Measurements from ENCODE around the gene GIGYF2.

GIGYF2 gene

DNA sequence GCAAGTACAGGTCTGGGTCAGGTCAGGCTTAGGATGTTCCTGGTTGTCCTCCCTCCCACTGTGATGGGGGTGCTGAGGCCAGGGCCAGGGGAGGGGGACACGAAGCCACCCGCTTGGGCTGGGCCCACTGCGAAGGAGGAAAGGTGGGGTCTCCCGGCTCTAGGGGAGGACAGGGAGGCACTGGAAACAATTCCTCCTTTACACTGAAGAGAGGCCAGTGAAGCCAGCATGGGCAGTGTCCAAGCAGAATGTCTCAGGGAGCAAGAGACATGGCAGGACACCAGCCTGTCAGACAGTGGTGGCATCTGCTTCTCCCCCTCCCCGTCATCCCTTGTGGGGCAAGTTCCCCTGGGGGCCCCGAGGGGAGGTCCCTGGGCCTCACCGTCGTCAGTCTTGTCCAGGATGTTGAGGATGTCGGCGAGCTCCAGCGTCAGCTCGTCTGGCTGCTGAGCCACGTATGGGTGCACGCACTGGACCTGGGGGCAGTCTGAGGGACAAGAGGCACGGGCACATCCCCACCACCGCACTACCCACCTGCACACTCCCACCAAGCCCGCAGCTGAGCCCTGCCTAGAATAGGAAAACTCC, 183.7 kb downstream of the GIGYF2 start:
- DNase-seq (ENCODE audit: low read depth), result no peak

DNA sequence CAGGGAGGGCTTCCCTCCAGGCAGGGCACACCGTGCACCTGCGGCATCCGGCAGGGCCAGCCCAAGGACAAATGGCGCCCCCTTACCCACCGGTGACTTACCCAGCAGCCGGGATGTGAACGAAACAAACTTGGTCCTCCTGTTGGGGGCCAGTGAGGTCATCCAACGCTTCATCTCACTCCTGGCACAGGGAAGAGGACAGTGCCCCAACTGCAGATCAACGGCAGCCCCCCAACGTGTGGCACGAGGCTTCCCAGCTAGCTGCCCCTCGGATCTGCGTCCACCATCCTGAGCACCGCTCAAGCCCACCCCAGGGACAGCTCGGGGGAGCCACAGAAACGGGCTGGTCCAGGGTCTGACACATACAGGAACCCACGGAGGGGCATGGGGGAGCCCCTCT, 185.0 kb downstream of the GIGYF2 start:
- DNase-seq (ENCODE audit: low read depth), result no peak

DNA sequence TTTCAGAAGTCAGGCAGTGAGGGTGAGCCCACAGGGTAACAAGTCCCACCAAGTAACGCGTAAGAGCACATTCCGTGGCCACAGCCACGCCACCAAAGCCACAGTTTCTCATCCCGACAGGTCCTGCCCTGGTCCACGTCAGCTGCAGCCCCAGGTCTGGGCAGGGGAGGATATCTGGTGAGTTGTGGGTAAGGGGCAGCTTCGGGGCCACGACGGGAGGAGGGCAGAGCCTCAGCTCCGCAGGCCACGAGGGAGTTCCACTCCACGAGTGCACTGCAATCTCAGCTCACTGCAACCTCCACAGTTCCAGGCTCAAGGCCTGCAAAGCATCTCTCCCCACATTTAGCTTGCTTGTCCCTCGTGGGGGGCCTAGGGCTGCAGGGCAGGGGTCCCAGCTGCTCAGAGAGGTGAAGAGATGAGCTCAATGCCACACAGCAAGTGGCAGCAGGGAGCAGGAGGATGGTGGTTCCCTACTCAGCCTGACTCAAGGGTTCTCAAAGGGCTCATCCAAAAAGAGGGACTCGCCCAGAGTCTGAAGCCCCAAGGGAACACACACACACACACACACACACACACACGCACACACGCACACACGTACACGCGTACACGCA, 185.5 kb downstream of the GIGYF2 start:
- no peak for DNase-seq (ENCODE audit: low read depth)

DNA sequence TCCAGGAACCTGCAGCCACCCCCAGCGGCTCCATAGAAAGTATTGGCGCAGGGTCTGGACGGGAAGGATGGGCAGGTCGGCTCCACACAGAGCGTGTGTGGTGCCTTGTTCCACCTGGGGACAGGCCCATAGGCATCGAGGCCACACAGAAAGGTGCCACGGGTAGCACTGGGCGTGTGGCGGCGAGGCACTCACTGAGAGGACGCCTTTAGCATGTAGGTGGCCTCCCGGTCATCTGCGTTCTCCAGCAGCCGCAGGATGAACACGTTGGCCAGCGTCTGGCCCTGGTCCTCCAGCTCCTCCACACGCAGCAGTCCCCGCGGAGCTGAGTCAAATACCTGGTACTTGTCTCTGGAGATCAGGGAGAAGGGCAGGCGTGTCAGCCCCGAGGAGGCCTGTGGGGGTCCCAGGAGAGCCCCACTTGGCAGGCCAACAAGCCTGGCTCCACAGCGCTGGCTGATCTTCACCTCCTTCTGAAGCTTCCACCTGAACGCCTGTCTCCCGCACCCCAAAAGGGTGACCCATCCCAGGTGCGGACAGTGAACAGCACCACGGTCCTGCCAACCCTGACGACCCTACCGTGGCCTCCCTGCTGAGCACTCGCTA, 186.1 kb downstream of the GIGYF2 start:
- DNase-seq (ENCODE audit: low read depth), result no peak

DNA sequence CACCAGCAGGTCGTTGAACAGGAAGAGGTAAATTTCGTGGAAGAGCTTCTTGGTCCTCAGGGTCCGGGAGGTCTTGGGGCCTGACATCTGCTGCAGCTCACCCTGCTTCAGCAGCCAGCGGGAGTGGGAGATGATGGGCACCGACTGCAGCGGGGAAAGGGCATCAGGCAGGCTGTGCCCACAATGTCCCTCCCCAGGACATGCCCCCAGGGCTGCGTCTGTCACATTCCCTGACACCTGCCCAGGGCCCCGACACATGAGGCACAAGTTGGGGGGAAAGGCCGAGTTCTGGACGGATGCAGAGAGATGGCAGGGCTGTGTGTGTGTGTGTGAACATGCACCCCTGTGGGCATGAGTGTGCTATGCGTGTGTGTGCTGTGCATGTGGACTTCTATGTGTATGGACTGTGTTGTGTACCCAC, 186.9 kb downstream of the GIGYF2 start:
- no peak for DNase-seq (ENCODE audit: low read depth)

DNA sequence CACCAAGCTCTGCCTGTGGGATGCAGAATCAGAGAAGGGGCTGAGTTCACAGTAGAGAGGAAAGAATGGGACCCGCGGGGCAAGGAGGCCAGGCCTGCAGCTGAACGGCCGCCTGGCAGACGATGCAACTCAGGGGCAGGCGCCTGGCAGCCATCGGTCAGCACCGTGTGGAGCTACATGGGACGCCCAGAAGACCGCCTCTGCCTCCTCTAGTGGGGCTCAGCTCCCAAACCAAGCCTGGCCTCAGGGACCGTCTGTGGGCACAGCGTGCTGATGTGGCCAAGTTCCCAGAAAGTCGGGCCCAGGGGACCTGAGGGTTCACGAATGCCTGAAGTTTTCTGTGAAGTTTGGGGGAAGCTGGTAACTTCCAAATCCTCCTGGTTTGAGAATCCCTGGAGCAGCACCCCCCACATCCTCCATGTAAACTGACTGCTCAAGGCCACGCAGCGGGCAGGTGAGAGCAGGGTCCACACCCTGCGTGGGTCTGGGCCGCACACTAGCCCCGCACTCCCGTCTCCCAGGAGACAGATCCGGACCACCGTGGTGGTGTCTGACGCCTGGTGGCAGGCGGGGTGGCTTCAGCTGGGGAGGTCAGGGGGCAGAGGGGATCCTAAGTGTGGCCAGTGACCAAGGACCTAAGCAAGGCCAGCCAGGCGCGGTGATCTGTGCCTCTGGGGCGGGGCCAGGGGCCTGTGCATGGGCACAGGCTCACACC, 187.6 kb downstream of the GIGYF2 start:
- DNase-seq (ENCODE audit: low read depth), result no peak

DNA sequence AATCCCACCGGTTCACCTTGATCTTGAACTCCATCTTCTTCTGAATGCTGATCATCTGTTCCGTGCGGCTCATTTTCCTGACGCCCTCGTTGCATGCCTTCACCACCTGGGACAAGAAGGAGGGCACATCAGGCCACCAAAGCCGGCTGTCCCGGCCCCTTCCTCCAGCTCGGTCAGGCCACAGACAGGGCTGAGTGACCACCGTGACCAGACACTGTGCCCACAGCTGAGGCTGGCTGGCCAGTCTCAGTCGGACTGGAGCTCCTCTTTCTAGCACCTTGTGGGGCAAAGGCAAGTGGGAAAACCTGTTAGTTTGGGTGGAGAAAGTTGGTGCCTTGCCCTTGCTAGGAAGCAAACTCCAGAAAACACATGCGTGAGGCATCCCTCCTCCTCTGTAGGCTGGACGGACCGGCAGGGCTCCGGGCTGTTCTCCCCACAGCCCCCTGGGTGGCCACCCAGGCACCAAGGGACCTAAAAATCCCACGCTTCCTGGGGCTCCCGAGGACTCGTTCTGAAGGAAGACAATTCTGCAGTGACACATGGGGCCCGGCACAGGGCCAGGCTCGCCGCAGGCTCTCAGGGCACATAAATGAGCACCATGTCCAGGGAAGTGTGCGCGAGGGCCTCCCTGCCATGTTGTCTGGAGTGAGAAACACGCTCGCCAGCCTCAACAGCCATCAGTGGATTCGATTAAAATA, 188.3 kb downstream of the GIGYF2 start:
- DNase-seq (ENCODE audit: low read depth), result no peak

DNA sequence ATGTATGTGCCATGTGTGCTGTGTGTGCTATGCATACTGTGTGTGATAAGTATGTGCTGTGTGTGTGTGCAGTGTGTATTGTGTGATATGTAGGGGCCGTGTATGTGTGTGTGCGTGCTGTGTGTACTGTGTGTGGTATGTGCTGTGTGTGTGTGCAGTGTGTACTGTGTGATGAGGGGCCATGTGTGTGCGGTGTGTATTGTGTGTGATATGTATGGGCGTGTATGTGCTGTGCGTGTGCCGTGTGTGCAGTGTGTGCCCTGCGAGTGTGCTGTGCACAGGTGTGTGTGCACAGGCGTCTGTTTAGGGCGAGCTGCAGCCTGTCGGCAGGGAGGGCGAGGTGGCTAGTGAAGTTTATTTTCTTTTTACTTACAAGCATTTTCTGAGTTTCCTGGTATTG, 189.0 kb downstream of the GIGYF2 start:
- DNase-seq (ENCODE audit: low read depth), result no peak

DNA sequence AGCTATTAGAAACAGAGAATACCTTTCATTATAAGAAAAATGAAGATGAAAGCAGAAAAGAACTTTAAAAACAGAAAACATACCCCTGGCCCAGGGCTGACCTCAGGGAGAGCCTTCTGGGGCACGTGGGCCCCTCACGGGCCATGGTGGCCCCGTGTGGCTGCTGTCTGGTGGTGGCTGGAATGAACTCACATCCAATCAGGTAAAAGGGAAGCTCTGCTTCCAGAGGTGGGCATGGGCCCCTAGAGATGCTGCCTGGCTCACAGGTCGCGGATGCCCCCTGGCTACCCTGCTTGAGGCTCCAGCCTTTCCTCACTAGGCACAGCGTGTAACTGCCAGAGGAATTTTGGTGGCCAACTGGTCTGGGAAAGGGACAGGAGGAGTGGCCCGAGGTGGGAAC, 189.5 kb downstream of the GIGYF2 start:
- DNase-seq (ENCODE audit: low read depth), result no peak

DNA sequence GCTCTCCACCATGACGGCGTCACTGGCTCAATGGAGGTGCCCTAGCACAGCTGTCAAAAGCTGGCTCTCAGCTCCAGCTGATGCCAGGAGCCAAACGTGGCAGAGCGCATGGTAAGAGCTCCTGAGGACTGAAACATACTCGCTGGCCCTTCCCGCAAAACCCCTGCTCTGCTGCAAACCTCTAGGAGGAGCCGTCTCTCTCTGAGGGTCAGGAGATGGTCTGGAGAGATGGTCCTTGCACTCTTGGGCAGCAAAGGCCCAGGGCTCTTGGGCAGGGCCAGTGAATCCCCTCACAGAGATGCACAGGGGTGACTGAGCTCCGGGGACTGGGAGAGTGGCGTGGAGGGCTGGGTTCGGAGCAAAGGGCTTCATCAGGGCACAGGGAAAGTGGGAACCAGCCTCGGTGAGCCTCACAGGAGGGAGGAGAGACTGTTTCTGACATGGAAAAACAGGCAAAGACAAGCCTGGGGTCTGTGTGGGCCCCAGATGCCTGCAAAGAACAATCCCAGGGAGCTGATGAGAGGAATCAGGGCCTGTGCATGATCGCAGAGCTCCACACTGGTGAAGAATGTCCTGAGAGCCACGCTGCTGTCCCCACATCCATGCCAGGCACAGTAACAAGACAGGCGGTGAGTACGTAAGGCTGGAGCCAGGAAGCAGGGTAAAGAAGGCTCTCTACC, 190.2 kb downstream of the GIGYF2 start:
- DNase-seq (ENCODE audit: low read depth), result no peak

DNA sequence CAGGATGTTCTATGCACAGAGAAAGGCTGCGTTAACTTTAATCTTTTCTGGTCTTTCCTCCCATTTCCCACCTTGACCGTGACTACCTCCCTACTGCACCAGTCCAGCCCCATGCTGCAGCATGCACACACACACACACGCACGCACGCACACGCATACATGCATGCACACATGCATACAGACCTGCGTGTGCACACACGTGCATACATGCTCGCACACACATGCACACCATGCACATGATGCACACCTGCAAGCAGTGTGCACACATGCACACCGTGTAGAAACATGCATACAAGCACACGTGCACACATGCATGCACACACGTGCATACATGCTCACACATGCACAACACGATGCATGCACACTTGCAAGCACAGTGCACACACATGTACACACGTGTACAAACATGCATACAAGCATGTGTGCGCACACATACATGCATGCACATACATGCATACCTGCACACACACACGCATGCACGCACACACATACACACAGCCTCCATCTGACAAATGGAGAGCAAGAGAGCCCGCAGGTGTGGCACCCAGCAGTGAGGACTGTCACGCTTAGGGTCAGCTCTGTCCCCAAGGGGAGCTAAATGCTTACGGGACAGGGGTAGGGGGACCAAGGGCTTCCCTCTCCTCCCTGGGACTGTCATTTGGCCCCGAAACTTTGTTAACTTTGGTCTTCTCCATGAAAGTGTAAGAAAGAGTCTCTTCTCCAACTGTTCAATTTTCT, 191.1 kb downstream of the GIGYF2 start:
- no peak for DNase-seq (ENCODE audit: low read depth)

DNA sequence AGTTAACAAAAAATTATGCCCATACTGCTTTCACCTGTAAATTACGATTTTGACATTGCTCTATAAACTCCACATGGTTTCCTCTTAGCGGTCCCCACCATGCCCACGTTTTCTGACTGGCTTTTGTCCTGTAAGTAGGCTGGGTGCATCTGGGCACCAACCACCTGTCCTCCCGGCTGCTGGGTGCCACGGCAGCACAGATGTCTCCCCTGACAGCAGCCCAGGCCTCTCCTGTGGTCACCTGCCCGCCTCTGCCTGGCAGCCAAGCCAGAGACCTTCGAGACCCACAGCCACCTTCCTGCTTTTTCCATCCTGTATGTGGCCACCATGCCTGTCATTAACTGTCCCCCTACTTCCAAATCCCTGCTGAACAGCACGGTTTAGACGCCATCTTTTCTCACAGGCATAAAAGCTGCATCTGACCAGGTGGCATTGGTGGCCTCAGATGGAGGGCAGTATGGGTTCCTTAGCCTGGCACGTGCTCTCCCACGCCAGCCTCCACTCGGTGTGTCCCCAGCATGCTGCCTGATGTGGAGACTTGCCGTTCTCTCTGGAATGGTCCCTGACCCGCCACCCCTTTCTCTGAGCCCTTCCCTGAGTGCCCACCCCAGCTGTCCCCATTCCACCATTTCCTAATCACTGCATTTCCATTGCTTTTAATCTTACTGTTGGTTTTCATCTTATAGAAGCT, 191.9 kb downstream of the GIGYF2 start:
- no peak for DNase-seq (ENCODE audit: low read depth)

DNA sequence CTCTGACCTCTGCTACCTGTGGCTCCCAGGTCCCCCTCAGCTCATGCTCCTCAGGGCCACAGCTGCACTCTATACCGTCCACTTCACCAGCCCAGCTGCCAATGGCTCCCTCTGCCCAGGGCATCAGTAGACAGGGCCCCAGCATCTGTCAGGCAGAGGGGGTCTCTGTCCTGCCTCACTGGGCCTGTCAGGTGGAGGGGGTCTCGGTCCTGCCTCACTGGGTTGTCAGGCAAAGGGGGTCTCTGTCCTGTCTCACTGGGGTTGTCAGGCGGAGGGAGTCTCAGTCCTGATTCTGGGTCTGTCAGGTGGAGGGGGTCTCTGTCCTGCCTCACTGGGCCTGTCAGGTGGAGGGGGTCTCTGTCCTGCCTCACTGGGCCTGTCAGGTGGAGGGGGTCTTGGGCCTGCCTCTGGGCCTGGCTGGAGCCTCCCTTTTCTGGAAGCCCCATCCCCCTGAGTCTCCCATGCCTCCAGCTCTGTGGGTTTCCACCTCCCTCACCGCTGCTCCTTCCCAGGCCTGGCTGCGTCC, 192.8 kb downstream of the GIGYF2 start:
- DNase-seq (ENCODE audit: low read depth), result no peak

DNA sequence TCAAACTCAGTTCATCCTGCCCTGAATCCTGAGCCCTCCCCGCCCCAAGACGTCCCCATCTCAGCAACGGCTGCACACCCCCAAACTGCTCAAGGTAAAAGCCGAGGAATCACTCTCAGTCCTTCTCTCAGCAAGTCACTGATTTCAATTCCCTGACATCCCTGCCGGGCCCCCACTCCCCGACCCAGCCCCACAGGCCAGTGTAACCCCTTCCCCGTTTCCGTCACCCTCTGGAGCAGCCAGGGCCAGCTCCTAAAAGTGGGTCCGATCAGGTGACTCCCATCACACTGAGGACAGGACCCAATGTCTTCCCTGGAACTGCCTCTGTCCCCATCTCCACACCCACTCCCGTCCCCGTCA, 193.4 kb downstream of the GIGYF2 start:
- no peak for DNase-seq (ENCODE audit: low read depth)

DNA sequence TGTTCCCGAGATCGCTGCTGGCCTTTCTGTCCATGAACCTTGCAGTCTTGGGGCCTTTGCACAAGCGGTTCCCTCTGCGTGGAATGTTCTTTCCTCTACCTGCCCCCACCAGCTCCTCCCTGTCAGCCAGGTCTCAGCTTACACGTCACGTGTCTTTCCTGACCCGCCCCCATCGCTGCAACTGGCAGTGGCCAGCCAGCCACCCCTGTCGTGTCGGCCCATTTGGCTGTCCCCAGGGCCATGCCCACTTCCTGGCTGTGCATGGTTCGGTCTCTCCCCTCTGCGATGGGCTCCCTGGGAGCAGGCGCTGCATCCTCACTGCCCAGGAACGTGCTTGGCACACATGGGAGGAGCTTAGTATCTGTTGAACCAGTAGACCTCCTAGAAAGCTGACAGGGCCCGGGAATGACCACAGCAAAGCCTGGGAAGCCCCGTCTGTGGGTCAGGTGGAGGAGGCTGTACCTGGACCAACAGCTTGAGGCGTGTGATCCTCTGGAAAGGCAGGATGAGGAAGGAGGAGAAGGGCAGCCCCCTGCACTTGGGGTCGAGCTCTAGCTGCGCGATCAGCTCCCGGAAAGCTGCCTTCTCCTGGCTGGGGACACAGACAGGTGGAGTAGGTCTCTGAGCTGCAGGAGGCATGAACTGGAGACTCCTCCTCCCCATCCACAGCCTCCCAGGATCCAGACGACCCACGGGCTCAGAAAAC, 193.9 kb downstream of the GIGYF2 start:
- peak; percentile 23 for DNase-seq (ENCODE audit: low read depth)

DNA sequence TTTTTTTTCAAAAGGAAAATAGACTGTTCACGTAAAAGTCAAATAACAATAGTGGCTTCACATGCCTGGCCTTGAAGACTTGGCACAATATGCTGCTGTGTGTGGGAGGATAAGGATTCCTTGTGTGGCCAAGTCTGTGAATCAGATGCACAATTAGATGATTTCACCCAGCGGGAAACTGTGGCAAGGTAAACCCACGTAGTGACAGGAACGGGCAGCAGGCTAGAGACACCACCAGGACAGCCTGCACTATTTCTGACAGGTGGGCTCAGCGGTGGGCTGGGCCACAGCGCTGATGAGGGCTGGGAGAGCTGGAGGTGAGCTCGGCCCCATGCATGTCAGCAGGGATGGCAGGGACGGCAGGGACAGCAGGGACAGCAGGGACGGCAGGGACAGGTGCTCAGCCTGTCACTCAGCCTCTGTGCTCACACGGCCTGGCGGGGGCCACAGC, 194.5 kb downstream of the GIGYF2 start:
- DNase-seq (ENCODE audit: low read depth), result no peak

DNA sequence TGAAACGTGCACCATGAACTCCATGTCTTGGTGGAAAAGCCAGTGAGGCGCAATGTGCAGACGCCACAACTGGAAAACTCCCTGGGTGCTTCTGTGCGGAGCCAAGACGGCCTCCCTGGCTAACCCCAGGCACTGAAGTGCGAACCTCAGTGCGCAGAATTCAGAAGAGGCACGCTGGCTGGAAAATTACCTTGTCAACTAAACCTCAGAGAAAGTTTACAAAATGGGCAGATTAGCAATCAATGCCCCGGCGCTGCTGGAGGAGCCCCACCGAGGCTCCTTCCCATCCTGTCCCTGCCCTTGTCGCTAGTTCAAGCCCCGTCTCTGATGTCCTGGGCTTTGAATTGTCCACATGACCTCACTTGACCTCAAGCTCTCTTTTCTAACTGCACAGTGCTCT, 195.1 kb downstream of the GIGYF2 start:
- no peak for DNase-seq (ENCODE audit: low read depth)

DNA sequence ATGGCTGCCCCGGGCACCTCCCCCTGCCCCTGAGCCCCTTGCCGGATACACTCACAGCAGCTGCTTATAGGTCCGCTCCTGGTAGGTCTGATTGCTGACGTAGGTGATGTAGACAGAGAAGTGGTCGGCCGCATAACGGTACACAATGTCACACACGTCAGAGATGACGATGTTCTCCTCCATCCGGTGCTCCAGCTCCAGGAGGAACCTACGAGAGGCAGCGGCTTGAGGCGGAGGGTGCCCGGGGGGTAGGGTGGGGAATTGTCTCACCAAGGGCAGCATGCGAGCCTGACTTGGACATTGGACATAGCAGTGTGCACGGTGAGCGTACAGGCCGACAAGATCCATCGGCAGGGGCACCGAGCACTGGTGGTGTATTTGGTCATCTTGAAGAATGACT, 195.7 kb downstream of the GIGYF2 start:
- DNase-seq (ENCODE audit: low read depth), result no peak

DNA sequence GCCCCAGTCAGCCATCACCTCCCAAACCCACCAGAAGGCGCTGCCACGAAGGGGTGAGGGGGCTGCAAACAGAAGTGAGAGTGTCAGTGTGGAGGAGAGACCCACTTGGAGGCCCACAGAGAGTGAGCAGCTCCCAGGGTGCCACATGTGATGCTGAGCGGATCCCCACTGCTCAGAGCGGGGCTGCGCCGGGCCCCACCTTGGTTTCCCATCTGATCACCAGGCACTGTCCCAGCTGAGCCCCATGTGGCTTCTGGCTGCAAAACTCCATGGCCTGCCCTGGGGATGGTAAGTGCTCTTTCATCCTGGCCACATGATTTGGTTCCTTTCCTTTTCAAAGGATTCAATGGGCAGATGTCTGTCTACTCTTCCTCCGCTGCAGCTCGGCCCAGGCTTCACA, 196.7 kb downstream of the GIGYF2 start:
- DNase-seq (ENCODE audit: low read depth), result no peak

DNA sequence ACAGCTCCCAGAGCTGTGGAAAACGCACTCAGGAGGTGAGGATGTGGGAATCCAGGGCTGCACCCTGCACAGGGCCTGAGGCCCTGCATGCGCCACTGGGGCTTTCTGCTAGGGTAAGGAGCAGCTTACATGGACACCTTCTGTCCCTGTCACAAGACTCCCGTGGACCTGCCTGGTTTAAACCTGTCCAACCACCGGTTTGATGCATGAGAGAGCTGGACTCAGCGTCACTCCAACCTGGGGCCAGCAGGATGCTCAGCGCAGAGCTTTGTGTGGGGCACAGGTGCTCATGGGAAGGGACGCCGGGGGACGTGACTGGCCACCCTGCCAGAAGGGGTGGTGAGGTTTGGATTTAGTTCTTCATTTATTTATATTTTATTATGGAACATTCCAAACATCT, 197.1 kb downstream of the GIGYF2 start:
- DNase-seq (ENCODE audit: low read depth), result no peak
